Ishikawa (cell line): Measurements from ENCODE around the gene DNMT3B.

ENCODE experiments used
- CREB1 ChIP-seq: IDR thresholded peaks from 2 replicates; pipeline ENCODE4 v1.6.1; 2012; ENCODE audit warnings: low read depth
- EGR1 ChIP-seq: IDR thresholded peaks from 2 replicates; pipeline ENCODE4 v1.6.1; 2012
- EP300 ChIP-seq: IDR thresholded peaks from 2 replicates; pipeline ENCODE4 v1.6.1; 2012; ENCODE audit warnings: borderline replicate concordance
- FOXM1 ChIP-seq: IDR thresholded peaks from 2 replicates; pipeline ENCODE4 v1.6.1; 2012; ENCODE audit warnings: low read depth, borderline replicate concordance
- RAD21 ChIP-seq: IDR thresholded peaks from 2 replicates; pipeline ENCODE4 v1.6.1; 2012; ENCODE audit warnings: low read depth
- TAF1 ChIP-seq: IDR thresholded peaks from 2 replicates; pipeline ENCODE4 v1.6.1; 2012; ENCODE audit warnings: low read depth, mild to moderate bottlenecking
- TCF12 ChIP-seq: IDR thresholded peaks from 2 replicates; pipeline ENCODE4 v1.6.1; 2012; ENCODE audit warnings: low read depth
- YY1 ChIP-seq: IDR thresholded peaks from 2 replicates; pipeline ENCODE4 v1.6.1; 2012; ENCODE audit warnings: low read depth
- ZBTB7A ChIP-seq: IDR thresholded peaks from 2 replicates; pipeline ENCODE4 v1.6.1; 2012; ENCODE audit warnings: low read depth
- TF ChIP-seq, protein P1 (sequence below): IDR thresholded peaks from 2 replicates; pipeline ENCODE4 v1.6.1; 2012; ENCODE audit warnings: low read depth, mild to moderate bottlenecking
- TF ChIP-seq, protein P2 (sequence below): IDR thresholded peaks from 2 replicates; pipeline ENCODE4 v1.6.1; 2012

DNA sequence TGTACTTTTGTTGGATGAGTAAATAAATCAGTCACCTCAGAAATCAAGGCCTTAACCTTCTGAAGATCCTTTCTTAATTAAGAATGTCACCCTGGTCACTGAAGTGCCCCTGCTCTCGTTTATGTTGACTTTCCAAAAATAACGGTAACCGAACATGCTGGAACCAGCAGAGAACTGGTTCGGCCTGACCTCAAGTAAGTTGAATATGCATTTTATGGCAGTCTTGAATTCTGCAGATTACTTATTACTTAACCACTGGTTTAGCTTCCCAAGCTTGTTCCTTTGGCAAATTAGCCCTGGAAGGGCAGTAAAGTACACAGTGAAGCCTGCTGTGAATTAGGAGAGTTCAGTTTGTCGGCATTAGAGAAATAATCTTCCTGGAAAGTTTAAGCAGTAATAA is 69.8 kb downstream of the DNMT3B start:
- TF ChIP-seq EP300 (no peak), RAD21 (no peak), FOXM1 (no peak), YY1 (no peak), TAF1 (no peak), EGR1 (no peak), ZBTB7A (no peak), CREB1 (no peak), TCF12 (no peak)
- TF ChIP-seq, protein P1, sequence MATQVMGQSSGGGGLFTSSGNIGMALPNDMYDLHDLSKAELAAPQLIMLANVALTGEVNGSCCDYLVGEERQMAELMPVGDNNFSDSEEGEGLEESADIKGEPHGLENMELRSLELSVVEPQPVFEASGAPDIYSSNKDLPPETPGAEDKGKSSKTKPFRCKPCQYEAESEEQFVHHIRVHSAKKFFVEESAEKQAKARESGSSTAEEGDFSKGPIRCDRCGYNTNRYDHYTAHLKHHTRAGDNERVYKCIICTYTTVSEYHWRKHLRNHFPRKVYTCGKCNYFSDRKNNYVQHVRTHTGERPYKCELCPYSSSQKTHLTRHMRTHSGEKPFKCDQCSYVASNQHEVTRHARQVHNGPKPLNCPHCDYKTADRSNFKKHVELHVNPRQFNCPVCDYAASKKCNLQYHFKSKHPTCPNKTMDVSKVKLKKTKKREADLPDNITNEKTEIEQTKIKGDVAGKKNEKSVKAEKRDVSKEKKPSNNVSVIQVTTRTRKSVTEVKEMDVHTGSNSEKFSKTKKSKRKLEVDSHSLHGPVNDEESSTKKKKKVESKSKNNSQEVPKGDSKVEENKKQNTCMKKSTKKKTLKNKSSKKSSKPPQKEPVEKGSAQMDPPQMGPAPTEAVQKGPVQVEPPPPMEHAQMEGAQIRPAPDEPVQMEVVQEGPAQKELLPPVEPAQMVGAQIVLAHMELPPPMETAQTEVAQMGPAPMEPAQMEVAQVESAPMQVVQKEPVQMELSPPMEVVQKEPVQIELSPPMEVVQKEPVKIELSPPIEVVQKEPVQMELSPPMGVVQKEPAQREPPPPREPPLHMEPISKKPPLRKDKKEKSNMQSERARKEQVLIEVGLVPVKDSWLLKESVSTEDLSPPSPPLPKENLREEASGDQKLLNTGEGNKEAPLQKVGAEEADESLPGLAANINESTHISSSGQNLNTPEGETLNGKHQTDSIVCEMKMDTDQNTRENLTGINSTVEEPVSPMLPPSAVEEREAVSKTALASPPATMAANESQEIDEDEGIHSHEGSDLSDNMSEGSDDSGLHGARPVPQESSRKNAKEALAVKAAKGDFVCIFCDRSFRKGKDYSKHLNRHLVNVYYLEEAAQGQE, result no peak
- TF ChIP-seq, protein P2, sequence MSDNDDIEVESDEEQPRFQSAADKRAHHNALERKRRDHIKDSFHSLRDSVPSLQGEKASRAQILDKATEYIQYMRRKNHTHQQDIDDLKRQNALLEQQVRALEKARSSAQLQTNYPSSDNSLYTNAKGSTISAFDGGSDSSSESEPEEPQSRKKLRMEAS, result no peak
